ENCODE results near the gene CREB5.
A peak's percentile ranks its signal among the peaks of the same experiment; 100 is the strongest.

Gene CREB5

DNA sequence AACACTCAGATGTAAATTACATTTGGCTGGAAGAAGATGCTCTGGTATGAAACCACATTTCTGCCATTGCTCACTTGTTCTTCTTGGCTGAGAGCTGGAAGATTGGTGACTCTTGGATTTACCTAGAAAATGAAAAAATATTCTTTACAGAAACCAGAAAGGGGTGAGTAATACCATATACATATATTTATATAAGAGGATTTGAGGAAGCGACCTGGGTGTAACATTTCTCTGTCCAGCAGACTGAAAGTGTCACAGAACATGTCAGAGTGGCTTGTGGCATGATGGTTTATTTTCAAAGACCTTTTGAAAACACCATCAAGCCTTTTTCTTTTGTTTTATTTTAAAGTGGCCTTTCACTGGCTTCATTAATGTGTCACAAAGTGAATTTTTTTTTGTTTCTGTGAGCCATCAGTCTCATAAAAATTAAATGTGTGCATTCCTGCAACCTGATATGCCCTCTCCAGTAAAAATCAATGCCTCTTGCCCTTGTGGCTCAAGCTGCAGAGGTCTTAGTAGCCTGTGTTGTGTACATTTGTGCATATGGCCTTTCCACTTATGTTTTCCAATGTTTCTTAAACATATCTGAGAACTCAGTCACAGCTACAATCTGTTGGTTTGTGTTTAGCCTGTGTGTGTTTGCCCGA, 23.5 kb downstream of the CREB5 start:
- DNase-seq (ENCODE audit: low spot score), result no peak

DNA sequence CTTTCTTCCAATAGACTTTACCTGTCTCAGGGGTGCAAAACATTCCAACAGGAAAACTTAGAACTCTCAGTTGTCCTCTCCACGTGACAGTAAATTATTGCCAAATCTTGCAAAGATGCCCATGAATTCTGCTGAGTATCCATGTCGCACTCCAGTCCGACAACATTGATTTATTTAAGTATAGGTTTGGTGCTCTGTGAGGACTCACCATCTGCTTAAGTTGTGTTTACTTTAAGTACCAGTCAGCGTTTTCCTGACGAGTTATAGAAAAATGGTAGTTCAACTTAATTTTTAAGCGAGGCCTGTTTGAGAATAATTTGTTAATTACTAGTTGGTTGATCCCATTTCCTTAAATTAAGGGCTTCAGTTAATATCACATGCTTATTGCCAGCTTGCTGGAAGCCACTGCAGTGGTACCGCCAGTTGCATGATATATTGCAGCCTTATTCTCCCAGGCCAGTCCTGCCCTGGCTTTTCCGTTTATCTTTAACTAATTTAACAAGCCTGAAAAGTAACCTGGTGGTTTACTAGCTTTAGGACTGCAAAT, 27.8 kb downstream of the CREB5 start:
- DNase-seq (ENCODE audit: low spot score), result no peak

DNA sequence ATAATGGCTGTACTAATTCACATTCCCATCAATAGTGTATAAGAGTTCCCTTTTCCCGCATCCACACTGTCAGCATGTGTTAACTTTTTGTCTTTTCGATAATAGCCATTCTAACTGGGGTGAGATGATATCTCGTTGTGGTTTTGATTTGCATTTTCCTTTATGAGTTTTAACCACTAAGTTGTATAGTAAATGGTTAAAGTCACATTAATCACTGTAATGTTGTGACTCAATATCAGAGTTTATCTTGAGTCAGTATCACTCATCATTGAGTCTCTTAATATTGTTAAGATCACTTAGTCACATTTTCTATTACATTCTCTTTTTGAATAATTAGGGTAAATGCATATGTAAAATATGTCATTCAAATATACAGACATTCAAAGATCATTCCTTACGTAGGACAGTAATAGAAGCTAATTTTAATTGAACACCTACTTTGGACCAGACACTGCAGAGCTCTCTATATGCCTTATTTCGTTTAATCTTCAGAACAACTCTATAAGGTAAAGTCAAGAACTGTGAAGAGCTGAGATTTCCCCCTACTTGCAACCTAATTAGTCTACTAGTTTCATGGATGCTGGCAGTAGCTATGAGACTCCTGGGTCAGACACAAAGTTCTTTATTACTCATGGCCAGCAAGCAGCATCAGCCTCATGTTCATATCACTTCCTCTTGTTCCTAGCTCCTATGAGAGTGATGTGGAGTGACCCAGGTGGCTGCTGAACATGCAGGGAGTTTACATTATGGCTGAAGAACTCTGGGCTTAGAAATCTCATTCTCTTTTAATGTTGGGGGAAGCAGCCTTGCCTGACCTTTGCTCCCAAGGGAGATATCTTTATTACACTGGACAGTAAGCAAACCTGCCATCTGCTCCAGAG, 30.5 kb downstream of the CREB5 start:
- no peak for DNase-seq (ENCODE audit: low spot score)

DNA sequence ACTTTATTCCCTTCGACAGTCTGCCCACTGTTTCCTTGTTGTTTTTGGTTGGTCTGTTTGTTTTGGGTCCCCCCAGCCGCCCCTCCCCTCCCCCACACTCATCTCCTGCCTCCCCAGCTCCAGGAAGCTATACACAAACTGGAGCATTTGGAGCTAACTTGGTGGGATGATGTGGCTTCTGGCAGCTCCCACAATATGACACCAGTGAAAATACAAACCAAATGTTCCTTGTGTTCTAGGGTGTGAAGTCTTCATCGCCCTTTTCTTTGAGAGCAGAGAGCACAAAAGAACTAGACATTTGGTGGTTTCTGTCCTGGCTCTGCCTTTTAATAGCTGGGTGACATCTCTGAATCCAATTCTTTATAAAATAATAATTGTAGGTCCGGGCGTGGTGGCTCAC, 33.8 kb downstream of the CREB5 start:
- no peak for DNase-seq (ENCODE audit: low spot score)

DNA sequence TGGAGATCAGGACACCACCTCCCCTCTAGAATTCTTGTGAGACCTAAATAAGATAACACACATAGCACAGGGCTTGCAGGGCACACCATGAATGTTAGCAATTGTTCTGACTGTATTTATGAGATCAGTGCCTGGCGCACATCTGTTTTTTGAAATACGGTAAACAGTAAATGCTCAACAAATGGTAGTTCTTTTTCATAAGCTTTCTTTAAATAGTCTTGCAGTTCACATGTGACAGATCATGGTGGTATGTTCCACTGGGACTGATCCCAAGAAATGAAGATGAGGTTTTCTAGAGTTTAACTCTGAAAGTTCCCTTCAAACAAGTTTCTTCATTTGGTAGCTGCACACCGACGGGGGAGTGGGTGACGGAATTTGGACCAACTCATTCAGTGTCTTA, 34.8 kb downstream of the CREB5 start:
- no peak for DNase-seq (ENCODE audit: low spot score)

DNA sequence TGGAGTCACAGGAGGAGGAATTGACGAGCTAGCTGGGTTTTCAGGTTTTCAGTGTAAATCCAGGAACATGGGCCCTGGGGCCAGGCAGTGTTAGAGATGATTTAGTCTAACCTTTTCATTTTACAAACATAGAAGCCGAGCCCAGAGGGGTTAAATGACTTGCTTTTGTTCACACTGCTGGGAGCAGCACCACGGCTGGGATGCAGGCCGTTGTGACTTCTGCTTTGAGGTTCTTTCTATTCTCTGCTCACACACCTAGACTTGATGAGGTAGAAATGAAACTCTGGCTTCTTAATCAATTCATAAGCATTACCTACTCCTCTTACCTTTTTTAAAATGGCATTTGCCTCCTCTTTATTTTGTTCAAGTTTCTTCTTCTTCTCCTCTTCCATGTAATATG, 36.4 kb downstream of the CREB5 start:
- no peak for DNase-seq (ENCODE audit: low spot score)

DNA sequence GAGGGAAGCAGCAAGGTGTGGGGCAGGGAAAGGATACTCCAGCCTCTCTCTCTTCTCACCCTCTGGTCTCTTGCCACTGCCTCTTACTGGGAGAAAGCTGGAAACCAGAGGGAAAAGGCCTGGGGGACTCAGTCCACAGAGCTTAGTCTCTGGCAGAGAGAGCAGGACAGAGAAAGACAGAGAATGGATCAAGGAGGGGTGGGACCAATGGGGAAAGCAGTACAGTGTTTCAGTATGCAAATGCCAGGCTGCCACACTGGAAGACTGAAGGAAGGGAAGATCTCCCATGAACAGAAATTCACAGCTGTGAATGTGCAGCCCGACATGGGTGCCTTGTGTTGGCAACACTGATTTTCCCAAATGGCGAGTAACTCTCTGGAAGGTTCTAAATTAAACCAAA, 40.4 kb downstream of the CREB5 start:
- DNase-seq (ENCODE audit: low spot score), result peak; percentile 26

DNA sequence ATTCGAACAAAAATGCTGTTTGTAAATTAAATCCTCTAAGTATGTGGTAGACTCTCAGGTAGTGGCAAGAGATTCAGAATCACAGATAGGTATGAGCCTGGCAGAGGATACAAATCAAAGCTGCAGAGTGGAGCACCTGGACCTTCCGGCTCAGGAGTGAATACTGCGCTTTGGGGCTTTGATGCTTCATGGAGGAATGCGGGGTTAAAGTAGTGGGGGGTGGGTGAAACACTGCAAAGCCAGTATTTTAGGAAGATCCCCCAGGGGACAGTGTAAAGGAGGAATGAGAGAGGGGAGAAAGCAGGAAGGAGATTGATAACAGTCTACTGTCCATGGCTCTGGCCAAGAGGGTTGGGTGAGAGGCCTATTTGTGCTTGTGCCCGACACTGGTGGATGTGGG, 43.2 kb downstream of the CREB5 start:
- DNase-seq (ENCODE audit: low spot score), result no peak

DNA sequence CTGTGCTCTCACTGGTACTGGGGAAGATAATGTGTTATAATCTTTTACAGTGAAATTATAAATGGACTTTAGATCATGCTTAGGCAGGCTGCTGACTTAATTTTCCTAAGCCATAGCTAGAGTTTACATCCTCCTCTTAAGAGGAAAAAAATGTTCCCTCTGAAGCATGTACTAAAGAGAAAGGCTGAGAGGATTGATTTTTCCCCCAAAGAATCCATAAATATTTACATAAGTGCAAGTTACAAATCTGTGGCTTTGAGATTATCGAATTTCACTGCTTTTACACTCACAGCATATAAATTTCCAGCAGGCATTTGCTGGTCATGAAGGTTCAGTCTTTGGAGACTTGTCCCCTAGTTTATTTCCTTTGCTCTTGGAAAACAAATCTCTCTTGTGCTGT, 43.7 kb downstream of the CREB5 start:
- DNase-seq (ENCODE audit: low spot score), result no peak

DNA sequence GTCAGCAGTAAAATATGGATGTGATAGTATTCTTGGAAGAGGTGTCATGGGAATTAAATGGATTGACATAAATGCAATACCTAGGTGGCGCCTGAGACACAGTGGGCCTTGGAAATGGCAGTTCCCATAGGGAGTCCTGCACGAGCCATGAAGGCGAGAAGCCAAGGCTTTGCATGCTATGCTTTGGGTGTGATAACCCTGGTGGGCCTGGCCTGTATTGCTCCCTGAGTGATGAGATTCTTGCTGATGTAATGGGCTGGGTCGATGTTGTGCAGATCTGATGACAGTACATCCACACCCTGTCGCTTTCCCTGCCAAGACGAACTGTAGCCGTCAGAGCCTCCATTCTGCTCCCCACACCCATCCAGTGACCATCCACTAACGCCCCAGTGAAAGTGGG, 46.4 kb downstream of the CREB5 start:
- DNase-seq (ENCODE audit: low spot score), result no peak

DNA sequence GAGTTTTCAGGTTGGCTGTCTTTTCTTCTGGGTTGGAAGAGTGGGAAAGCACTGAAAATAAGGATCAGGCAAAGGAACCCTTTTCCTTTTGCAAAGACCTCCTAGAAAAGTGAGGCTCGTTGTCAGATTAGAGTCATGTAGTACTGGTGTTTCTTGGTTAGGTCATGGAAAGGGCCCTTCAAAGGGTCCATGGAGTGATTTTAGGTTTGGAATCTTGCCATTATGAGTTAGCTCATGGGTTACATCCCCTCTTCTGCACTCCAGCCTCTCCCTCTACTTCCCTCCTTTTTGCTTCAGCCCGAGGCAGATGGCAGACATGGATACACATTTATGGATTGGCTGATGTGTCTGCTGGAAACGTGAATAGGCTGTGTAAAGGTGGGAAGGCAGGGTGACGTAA, 47.0 kb downstream of the CREB5 start:
- DNase-seq (ENCODE audit: low spot score), result no peak

DNA sequence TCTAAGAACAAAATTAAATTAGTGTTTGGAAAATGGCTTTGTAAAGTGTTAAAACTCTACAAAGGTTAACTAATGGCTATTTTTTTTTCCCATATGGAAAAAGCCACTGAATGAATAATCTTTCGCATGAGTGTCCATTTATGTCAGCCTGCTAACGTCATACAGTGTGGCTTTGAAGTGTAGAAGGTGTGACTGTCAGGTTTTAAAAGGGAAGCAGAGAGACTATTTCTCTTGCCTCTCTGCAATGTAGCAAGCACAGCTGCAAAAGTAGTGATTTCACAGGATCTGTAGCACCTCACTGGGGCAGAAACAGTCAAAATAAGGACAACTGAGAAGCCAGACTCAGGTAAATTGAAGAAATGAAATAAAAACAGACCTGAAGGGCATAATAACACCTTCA, 53.4 kb downstream of the CREB5 start:
- no peak for DNase-seq (ENCODE audit: low spot score)

DNA sequence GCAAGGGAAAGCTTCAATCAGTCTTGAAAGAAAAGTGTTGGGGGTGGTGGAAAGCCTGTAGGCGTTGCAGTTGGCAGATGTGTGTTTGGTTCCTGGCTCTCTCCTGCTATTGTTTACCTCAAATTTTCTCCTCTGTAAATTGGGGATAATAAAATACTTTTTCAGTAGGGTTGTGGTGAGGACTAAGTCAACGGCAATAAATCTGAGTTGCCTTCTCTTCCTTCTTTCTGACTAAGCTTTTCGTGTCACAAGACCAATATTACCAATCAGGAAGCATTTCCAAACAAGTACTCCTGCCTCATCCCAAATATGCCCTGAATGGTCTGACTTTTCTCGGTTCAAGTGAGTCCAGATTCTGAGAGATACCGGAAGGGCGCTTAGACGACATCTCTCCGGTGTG, 54.0 kb downstream of the CREB5 start:
- no peak for DNase-seq (ENCODE audit: low spot score)

DNA sequence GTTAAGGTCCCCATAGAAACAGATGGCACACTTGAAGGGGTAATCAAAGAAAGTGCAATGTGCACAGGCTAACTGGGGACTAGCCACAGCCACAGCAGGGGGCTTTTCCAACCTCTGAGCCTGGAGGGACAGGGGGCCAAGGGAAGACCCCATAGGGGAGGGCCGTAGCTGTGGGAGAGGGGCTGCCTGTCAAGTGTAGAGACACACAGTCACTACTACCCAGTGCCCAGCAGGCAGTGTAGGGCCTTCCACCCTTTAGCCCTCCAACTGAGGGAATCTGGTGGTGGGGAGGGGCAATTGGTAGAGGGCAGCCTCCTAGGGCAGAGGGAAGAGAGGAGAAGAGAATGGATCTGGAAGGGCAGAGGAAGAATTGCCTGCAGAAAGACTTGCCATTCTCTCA, 54.6 kb downstream of the CREB5 start:
- DNase-seq (ENCODE audit: low spot score), result no peak

DNA sequence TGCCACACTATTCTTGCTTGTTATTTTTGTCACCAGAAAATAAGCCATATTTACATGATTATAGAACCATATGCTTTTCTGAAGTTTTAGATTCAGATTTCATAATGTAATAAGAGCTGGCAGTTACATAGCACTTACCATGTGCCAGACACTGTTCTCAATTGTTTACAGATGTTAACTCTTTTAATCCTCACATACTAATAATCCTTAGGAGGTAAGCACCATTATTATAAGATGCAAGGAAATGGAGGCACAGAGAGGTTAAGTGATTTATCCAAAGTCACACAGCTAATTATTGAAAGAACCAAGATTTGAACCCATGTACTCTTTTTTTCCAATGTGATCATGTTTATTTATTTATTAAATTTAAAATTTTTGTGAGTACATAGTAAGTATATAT, 57.2 kb downstream of the CREB5 start:
- no peak for DNase-seq (ENCODE audit: low spot score)

DNA sequence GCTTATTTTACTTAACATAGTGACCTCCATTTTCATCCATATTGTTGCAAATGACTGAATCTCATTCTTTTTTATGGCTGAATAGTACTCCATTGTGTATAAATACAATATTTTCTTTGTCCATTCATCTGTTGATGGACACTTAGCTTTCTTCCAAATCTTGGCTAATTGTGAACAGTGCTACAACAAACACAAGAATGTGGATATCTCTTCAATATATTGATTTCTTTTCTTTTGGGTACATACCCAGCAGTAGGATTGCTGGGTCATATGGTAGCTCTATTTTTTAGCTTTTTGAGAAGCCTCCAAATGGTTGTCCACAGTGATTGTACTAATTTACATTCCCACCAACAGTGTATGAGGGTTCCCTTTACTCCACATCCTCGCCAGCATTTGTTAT, 58.0 kb downstream of the CREB5 start:
- DNase-seq (ENCODE audit: low spot score), result peak; percentile 68

DNA sequence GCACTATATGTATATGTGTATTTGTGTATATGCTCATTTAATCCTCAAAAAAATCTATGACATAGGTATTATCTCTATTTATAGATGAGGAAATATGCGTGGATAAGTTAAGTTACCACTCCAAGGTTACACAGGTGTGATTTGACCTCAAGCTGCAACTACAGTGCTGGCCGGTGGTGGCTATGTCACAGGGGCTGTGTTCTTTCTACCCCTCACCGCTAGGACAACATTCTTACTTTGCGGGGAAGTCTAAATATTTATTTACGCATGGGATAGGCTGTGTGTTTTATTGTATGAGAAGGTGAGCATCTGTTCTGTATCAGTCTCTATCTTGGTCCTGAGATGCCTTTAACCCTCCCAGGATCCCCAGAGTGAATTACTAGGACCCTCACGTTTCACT, 60.0 kb downstream of the CREB5 start:
- no peak for DNase-seq (ENCODE audit: low spot score)

DNA sequence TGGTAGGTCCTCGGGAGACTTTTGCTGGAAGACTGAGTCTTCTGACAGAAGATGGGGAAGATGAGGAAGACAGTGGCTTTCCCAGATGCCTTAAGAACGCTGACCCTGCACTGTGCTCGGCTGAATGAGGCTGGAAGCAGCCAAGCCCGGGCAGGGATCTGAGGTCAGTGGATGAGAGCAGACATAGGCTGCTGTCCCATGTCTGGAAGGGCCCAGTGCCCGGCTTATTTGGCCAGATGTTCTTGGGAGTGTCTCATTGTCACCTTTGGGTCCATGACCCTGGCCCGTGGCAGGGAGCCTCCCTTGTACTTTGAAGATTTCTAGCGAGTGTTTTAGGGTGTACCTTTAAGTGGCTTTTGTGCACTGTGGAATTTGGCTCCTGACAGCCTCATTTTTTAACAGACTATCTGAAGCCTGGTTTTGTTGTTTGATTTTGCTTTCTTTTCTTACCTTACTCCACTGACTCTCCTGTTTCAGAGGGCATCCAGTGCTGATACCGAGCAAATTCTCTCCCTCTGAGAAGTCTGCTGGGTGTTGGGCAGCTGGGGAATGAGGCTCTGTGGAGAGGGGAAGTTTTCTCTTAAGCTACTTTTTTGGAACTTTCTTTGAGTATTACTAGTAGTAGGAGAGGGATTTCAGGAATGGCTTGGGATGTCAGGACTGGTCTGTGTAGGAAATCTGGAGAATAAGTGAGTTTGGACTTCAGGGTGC, 61.4 kb downstream of the CREB5 start:
- peak; percentile 63 for DNase-seq (ENCODE audit: low spot score)

DNA sequence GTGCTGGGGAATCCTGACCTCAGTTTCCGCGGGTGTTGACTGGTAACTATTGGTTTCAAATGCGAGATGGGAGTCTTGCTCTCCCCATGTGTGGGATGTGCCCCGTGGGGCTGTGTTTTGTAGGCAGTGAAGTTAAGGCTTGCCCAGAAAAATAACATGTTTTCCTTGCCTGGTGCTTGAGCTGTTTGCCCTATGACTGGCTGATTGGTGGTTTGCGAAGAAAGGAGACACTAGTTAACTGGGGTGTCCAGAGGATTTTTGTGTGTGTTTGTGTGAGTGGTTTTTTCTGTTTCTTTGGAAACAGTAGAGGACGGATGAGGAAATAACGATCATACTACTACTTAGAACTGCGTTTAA, 61.9 kb downstream of the CREB5 start:
- no peak for DNase-seq (ENCODE audit: low spot score)

DNA sequence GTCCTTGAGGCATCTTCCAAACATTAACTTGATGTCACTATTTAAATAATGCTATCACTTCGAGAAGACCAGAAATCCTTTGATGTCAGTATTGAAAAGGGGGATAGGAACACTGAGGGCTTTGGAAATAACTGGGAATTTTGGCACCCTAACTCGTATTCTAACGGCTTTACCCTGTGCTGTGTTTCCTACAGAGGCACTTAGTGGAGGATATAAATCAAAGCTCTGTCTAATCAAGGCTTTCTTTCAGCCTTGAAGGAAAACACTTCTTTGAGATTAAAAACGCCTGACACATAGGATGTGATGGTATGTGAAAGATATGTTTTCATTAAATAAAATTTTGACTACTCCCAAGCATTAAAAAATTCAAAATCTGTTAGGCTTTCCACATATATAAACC, 62.3 kb downstream of the CREB5 start:
- no peak for DNase-seq (ENCODE audit: low spot score)

DNA sequence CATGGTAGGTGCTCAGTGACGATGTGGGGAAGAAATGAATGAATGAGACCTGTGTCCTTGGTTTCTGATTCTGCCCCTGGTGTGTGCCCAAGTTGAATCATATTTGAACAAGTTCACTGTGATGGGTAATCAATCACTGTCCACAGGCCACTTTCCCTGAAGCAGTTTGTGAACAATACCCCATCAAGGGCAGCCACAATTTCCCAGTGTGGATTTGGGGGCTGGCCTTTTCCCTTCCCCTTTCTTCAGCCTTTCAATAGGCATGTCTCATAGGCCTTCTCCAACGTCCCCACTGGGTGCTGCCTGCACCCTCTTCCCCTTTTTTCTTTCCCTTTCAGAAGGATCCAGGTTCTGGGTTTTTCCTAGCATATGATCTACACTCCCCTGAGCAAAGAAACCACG, 64.7 kb downstream of the CREB5 start:
- no peak for DNase-seq (ENCODE audit: low spot score)

DNA sequence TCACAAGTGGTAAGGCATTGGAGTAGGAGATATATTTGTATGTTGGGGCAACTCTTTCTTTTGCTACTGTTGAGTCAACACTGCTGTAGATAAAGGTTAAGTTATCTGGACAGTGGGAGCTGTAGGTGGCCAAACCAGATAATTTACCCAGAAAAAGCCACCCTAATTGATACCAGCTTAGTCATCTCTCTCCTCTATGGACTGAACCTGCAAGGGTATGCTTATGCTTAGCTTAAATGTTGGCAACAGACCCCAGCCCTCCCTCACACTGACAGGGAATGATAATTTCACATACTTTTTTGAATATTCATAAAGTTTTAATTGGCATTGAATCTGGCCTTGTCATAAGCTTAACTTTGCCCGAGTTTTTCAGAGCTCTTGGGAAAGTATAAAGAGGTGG, 66.3 kb downstream of the CREB5 start:
- no peak for DNase-seq (ENCODE audit: low spot score)

DNA sequence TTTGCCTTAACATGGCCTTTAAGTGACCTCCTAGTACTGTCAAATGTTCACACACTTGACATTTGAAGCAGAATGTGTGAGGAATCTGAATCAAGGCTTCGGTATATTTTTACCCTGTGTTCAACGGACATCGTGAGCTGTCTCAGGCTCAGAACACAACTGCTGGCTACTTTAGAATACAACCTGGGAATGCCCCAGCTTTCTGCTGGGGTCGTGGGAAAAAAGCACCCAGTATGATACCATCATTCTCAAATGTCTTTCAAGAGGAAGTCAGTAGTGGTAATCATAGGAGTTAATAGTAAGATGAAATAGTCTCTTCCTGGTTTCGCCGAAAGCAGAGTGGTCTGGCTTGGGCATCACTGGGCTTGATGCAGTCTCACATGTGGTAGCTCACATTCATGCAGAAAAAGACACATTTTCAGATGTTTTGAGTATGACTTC, 67.2 kb downstream of the CREB5 start:
- no peak for DNase-seq (ENCODE audit: low spot score)
